Dedifferentiated amniotic fluid mesenchymal stem cell (primary cell): ENCODE measurements around the gene ABCD2.
"Not testable (repeated sequence)": the region's sequence is repeated elsewhere in the genome, so short reads cannot be mapped to it uniquely, and the experiment has no call there.

Source experiments
- DNase-seq: peaks from one replicate; pipeline ENCODE4 v3.0.0-alpha.2; 2016; ENCODE audit errors: extremely low spot score

ABCD2 gene

GRCh38 chr12:39538679-39539104, 80.9 kb downstream of the ABCD2 start:
- no peak for DNase-seq

DNA sequence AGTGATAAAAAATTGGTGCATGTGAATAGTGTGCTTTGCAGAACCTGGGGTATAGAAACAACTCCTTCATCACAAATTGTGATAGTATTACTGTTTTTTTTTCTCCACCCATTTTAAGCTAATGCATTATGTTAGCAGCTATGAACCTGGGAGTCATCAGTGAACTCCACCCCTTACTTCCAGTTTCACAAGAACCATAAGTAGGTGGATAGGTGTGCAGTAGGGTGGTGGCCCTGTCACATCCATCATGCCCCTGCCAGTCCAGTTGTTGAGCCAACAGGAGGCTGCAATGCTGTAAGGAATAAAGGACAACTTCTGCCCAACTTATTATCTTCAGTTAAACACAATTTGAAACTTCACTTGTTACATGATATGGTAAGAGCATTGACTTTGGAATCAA, 85.7 kb downstream of the ABCD2 start:
- no peak for DNase-seq

GRCh38 chr12:39532448-39532847, 87.2 kb downstream of the ABCD2 start:
- no peak for DNase-seq

DNA sequence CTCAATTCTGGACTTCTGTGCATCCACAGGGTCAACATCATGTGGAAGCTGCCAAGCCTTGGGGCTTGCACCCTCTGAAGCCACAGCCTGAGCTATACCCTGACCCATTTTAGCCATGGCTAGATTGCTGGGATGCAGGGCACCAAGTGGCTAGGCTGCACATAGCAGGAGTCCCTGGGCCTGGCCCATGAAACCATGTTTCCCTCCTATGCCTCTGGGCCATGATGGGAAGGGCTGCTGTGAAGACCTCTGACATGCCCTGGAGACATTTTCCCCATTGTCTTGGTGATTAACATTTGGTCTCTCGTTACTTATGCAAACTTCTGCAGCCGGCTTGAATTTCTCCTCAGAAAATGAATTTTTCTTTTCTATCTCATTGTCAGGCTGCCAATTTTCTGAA, 92.6 kb downstream of the ABCD2 start:
- DNase-seq, result no peak

DNA sequence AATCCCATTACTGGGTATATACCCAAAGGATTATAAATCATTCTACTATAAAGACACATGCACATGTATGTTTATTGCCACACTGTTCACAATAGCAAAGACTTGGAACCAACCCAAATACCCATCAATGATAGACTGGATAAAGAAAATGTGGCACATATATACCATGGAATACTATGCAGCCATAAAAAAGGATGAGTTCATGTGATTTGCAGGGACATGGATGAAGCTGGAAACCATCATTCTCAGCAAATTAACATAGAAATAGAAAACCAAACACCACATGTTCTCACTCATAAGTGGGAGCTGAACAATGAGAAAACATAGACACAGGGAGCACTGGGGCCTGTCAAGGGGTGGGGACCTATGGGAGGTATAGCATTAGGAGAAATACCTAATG, 97.4 kb downstream of the ABCD2 start:
- not testable (repeated sequence) for DNase-seq

- DNase-seq, result no peak
These were observed 109.6 kb downstream of the ABCD2 start for GRCh38 chr12:39510001-39510400.

DNA sequence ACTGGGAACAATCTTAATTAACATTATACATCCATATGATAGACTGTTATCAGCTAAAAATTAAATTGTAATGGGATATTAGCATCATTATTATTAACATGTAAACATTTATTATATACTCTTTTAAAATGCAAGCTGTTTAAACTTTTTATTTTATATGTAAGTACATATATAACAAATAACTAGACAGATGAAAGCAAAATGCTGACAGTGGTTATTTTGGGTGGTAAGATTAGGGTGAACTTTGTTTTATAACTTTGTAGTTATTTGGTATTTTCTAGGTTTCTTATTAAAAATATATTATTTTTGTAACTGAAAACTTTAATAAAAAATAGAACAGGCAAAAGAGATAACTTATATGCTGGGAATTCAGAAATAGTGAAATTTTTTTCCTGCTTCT, 114.0 kb downstream of the ABCD2 start:
- no peak for DNase-seq

DNA sequence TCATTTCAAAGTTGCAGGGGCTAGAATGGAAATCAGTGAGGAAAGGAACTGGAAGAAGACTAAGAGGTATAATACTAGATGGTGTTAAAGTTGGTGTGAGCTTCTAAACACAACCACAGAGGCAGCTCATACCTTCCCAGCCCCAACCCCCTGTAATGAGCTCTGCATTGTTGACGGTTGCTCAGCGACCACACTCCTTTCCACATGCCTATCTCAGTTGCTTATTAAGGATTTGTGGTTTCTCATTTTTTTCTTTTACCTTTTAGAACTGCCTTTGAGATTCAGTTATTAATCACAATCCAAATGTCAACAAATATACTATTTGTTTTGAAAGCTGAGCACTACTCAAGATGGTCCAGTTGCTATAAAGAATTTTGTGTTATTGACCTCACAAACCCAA, 114.6 kb downstream of the ABCD2 start:
- DNase-seq, result no peak

GRCh38 chr12:39503439-39503838, 116.2 kb downstream of the ABCD2 start:
- no peak for DNase-seq

DNA sequence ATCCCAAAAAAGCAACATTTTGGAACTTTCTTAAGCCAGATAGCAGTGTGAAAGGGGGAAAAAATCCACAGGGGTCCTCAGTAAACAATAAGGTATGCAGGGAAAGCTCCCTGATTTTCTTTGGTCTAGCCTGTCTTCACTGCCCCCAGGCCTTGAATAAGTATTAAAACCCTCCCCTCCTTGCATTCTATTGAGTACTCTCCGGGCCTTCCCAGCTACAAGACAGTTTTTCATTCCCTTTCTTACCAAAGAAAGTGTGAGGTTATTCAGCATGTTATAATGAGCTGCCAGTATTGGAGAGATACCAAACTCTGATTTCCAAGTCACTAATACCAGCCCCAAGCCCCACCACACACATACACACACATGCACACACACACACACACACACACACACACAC, 116.9 kb downstream of the ABCD2 start:
- no peak for DNase-seq
